ENCODE data around the gene EEF2K. TPM values are rescaled to one million over a fixed set of nuclear protein-coding genes. Genes with fewer than 3 reads are reported as not detected.
A peak's percentile ranks its signal among the peaks of the same experiment; 100 is the strongest.

EEF2K gene
- total and polyA plus RNA-seq, 2 donors (not counting 1 experiment from before 2014, with no cell fraction given), result 11.8 to 28.7 TPM

DNA sequence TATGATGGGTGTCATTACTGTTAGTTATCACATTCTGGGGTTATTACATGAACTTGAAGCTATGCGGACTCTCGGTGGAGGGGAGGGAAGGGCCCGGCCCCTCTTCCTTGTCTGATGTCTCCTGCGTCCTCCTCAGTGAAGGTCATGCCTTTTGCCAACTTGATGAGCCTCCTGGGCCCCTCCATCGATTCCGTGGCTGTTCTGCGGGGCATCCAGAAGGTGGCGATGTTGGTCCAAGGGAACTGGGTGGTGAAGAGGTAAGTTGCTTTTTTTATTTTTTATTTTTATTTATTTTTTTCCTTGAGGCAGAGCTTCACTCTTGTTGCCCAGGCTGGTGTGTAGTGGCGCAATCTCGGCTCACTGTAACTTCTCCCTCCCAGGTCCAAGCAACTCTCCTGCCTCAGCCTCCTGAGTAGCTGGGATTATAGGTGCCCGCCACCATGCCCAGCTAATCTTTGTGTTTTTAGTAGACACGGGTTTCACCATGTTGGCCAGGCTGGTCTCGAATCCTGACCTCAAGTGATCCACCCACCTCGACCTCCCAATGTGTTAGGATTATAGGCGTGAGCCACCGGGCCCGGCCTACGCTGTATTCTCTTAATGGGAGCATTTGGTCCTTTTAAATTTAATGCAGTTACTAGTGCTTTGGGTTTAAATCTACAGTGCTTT lies 112.7 kb downstream of the EEF2K start:
- H3K4me2 ChIP-seq (replicated peaks; ENCODE audit: low read depth, low read length, poor library complexity, severe bottlenecking), result no peak overlapping the region
- TF ChIP-seq EZH2 (IDR thresholded peaks at IDR 0.05; ENCODE audit: borderline replicate concordance, insufficient read depth, low read depth, low read length, poor library complexity, severe bottlenecking) (no peak), CTCF (IDR thresholded peaks at IDR 0.05) (peak; percentile 72)
- DNase-seq (peak; percentile 52), ATAC-seq (ENCODE audit: low read depth) (no peak)
- Mint-ChIP-seq H3K27me3 (no peaks in the 10 kb centered on the region), H3K4me1 (no peaks in the 10 kb centered on the region), H3K9me3 (ENCODE audit: insufficient read depth) (no peaks in the 10 kb centered on the region), H3K4me3 (no peak overlapping the region), H3K27ac (no peak overlapping the region)
- H3K27ac ChIP-seq (ENCODE audit: low read length in 2 of 2), result no peak overlapping the region
- H3K36me3 ChIP-seq (replicated peaks in 1 of 2; ENCODE audit: control extremely low read depth in 1 of 2, control insufficient read depth in 1 of 2, extremely low read depth in 1 of 2, insufficient read depth in 2 of 2, low read length in 1 of 2), result peaks cover 0 to 83% of the 10 kb centered on the region in 2 experiments
- H3K9ac ChIP-seq (ENCODE audit: low read length), result no peak overlapping the region
- H3K9me3 ChIP-seq (ENCODE audit: control extremely low read depth in 1 of 3, control insufficient read depth in 2 of 3, insufficient read depth in 1 of 3, low read length in 2 of 3), result no peaks in the 10 kb centered on the region
- POLR2A ChIA-PET, result no interaction called here
- no peak overlapping the region for H2AFZ ChIP-seq (ENCODE audit: insufficient read depth, low read depth, low read length, poor library complexity, severe bottlenecking)
- intact Hi-C loops (cut with micrococcal nuclease), result no loop called here
- 98% methylated on average over 4 of the region's 18 CpGs for WGBS (ENCODE audit: insufficient coverage)
- CTCF ChIA-PET, result interaction anchor here (1.0 kb wide), 1 partner anchor 55 kb away, joined by 3 read pairs; no protein-coding TSS in a partner anchor
- H3K4me1 ChIP-seq (ENCODE audit: control insufficient read depth in 2 of 2, insufficient read depth in 2 of 2, low read length in 2 of 2), result no peaks in the 10 kb centered on the region
- peaks cover 33% of the 10 kb centered on the region for H4K20me1 ChIP-seq (ENCODE audit: control insufficient read depth, insufficient read depth, low read length, poor library complexity, severe bottlenecking)
- peaks cover 14% of the 10 kb centered on the region for H3K79me2 ChIP-seq (ENCODE audit: control insufficient read depth, insufficient read depth, low read length)
- H3K27me3 ChIP-seq (replicated peaks in 1 of 4; ENCODE audit: control extremely low read depth in 1 of 4, control insufficient read depth in 3 of 4, insufficient read depth in 4 of 4, low read length in 3 of 4), result no peaks in the 10 kb centered on the region
- no peak overlapping the region for H3K4me3 ChIP-seq (ENCODE audit: control extremely low read depth in 1 of 5, extremely low read depth in 1 of 5, insufficient read depth in 1 of 5, low read depth in 2 of 5, low read length in 4 of 5)

DNA sequence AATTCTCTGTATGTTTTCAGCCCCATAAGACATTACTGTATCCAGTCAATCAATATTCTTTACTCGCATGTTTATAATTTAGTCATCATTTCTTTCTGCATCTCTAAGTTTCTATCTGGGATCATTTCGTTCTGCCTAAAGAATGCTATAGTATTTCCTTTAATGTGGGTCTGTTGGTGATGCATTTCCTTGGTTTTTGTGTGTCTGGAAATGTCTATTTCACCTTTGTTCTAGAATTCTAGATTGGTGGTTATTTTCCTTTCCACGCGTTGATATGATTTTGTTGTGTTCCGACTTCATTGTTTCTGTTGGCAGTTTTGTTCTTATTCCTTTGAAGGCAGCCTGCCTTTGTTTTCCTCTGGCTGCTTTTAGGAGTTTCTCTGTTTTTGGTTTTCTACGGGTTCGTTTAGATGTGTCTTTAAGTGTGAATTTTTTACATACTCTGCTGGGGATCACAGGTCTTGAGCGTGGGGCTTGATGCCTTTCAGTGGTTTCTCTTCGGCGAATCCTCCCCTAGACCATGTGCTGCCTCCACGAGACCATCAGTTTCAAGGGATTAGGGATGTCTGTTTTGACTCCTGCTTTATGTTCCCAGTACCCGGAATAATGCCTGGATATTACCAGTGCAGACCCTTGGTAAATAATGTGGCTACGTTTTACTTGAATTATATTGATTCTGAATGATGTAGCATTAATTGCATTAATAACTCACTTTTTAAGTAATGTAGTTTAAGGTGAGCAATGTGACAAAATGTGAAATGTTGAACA lies 114.7 kb downstream of the EEF2K start:
- H3K4me1 Mint-ChIP-seq, result no peaks in the 10 kb centered on the region
- 94% methylated on average over 6 of the region's 13 CpGs for WGBS (ENCODE audit: insufficient coverage)
- Histone ChIP-seq H3K79me2 (ENCODE audit: control insufficient read depth, insufficient read depth, low read length) (peaks cover 14% of the 10 kb centered on the region), H3K27me3 (replicated peaks in 1 of 4; ENCODE audit: control extremely low read depth in 1 of 4, control insufficient read depth in 3 of 4, insufficient read depth in 4 of 4, low read length in 3 of 4) (no peaks in the 10 kb centered on the region), H3K9me3 (ENCODE audit: control extremely low read depth in 1 of 3, control insufficient read depth in 2 of 3, insufficient read depth in 1 of 3, low read length in 2 of 3) (no peaks in the 10 kb centered on the region), H2AFZ (ENCODE audit: insufficient read depth, low read depth, low read length, poor library complexity, severe bottlenecking) (no peak overlapping the region), H3K4me2 (replicated peaks; ENCODE audit: low read depth, low read length, poor library complexity, severe bottlenecking) (no peak overlapping the region), H3K36me3 (replicated peaks in 1 of 2; ENCODE audit: control extremely low read depth in 1 of 2, control insufficient read depth in 1 of 2, extremely low read depth in 1 of 2, insufficient read depth in 2 of 2, low read length in 1 of 2) (peaks cover 0 to 87% of the 10 kb centered on the region in 2 experiments), H3K27ac (ENCODE audit: low read length in 2 of 2) (no peak overlapping the region), H3K9ac (ENCODE audit: low read length) (no peak overlapping the region), H4K20me1 (ENCODE audit: control insufficient read depth, insufficient read depth, low read length, poor library complexity, severe bottlenecking) (peaks cover 33% of the 10 kb centered on the region), H3K4me3 (ENCODE audit: control extremely low read depth in 1 of 5, extremely low read depth in 1 of 5, insufficient read depth in 1 of 5, low read depth in 2 of 5, low read length in 4 of 5) (no peak overlapping the region), H3K4me1 (ENCODE audit: control insufficient read depth in 2 of 2, insufficient read depth in 2 of 2, low read length in 2 of 2) (no peaks in the 10 kb centered on the region)
- H3K27me3 Mint-ChIP-seq, result no peaks in the 10 kb centered on the region
- TF ChIP-seq EZH2 (IDR thresholded peaks at IDR 0.05; ENCODE audit: borderline replicate concordance, insufficient read depth, low read depth, low read length, poor library complexity, severe bottlenecking), result no peak
- no peak for TF ChIP-seq CTCF (IDR thresholded peaks at IDR 0.05)
- H3K4me3 Mint-ChIP-seq, result no peak overlapping the region
- CTCF ChIA-PET, result interaction anchor here (0.6 to 2.8 kb wide), 12 partner anchors 9 to 1164 kb away, joined by 3 to 17 read pairs (median 4); no protein-coding TSS in a partner anchor
- DNase-seq (no peak), ATAC-seq (ENCODE audit: low read depth) (no peak)
- no peak overlapping the region for H3K27ac Mint-ChIP-seq
- POLR2A ChIA-PET, result no interaction called here
- intact Hi-C loops (cut with micrococcal nuclease), result loop anchor here (2.0 to 5.0 kb wide), 2 partner anchors 54 to 1163 kb away; partner anchors contain the start of genes CDR2 and LDAF1
- no peaks in the 10 kb centered on the region for H3K9me3 Mint-ChIP-seq (ENCODE audit: insufficient read depth)
